Limb (tissue), 2 donors: ENCODE results near the gene HMGA1.

ENCODE experiments used
- DNase-seq, 2 donors: peaks; one replicate each; pipeline ENCODE4 v3.0.0-alpha.2; 2016; ENCODE audit errors: extremely low spot score in 2 of 2

HMGA1 gene

GRCh38 chr6:34236443-34237315 is at the start of gene HMGA1:
TSS of gene HMGA1 (plus strand) at chr6:34236873. CDS start at chr6:34240781, 3,908 bp downstream.
- DNase-seq = peak; percentile 73 to 90

GRCh38 chr6:34189806-34190503 is 46.7 kb upstream of the HMGA1 start:
- no peak for DNase-seq

DNA sequence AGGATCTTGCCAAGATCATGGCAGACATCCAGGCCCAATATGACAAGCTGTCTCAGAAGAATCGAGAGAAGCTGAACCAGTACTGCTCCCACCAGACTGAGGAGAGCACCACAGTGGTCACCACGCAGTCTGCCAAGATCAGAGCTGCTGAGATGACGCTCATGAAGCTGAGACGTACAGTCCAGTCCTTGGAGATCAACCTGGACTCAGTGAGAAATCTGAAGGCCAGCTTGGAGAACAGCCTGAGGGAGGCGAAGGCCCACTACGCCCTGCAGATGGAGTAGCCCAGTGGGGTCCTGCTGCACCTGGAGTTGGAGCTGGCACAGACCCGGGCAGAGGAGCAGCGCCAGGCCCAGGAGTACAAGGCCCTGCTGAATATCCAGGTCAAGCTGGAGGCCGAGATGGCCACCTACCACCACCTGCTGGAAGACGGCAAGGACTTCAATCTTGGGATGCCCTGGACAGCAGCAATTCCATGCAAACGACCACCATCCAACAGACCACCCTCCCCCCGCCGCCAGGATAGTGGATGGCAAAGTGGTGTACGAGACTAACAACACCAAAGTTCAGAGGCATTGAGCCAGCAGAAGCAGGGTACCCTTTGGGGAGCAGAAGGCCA is 46.1 kb upstream of the HMGA1 start:
- no peak for DNase-seq

DNA sequence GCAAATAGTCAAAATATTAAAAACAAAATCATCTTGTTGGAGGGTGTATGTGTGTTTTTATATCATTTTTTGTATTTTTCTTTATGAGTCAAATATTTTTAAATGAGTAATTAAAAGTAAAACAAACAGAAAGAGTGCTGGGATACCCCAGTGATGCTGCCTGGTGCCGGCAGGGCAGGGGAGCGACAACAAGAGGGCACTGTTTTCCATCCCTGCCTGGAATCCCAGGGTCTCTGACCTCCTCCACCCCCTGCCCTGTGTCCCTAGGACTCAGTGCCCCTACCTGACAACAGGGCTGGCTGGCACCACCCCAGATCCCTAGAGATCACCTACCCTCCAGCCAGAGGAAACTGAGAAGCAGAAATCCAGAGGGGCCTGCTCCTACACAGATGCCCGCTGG is 41.9 kb upstream of the HMGA1 start:
- DNase-seq = no peak

- DNase-seq = no peak
These were observed 41.0 kb upstream of the HMGA1 start for GRCh38 chr6:34195726-34196115.

DNA sequence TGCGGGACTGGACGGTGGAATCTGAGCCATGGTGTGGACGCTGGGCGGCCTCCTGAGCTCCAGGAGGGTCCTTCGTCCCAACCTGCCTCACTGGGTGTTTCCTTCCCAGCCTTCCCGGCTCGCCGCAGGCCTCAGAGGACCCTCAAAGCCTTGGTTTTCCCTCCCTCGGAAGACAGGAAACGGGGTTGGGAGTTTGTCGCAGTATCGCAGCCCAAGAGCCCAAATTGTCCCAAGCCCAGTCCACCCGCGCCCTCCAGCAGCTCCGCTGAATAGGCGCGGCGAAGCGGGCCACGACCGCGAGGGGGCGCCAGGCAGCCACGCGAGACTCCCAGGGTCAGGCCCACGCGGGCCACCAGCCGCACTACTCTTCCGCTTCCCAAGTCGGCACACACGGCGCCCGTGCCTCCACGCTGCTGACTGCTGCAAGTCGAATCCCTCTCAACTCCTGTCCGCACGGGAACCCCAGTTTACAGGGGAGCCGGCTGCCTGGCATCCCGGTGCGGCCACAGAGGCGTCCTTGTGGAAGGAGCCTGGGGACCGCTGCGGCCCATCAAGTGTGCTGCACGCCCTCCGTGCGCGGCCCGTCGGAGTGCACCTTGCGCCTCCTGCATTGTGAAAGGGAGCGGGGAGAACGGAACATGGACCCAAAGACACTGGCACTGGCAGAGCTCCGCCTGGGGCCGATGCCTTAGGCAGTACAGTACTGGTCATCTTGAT is 40.4 kb upstream of the HMGA1 start:
- DNase-seq = peak; percentile 77 to 90

DNA sequence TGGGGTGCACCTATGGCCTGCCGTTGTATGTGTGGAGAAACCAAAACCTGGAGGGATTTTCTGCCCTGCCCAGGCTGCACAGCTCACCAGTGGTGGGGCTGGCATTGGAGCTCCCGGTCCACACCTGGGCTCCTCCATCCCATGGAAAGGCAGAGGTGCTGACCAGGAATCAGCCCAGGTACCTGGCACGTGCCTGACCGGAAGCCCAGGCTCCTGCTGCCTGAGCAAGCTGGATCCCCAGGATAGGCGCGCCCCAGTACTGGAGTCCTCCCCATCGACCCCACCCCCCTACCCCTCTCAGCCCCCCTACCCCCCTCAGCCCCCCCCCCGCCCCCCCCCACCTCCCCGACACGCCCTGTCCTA is 39.9 kb upstream of the HMGA1 start:
- no peak for DNase-seq

DNA sequence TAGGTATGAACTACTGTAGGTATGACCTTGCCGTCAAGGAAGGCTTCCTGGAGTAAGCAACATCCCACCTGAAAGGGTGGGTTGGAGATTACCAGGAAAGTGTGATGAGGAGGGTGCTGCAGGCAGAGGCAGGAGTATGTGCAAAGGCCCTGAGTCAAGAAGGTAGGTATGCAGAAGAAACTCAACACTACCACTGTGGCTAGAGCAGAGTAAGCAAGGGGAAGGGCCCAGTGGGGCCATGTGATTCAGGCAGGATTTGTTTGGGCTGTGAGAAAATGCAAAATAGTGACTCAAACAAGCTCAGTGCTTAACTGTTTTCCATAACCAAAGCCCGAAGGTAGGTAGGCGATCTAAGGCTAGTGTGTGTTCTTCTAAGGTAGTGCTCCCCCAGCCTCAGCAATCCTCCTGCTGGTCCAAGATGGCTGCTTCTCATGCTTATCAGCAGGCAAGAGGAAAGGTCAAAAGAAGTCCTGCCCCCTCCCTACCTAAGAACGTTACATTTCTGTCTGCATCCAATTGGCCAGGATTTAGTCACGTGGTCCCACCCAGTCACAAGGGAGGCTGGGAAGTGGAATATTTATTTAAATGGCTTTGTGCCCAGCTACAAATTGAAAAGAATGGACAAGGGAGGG is 36.2 kb upstream of the HMGA1 start:
- DNase-seq = no peak

DNA sequence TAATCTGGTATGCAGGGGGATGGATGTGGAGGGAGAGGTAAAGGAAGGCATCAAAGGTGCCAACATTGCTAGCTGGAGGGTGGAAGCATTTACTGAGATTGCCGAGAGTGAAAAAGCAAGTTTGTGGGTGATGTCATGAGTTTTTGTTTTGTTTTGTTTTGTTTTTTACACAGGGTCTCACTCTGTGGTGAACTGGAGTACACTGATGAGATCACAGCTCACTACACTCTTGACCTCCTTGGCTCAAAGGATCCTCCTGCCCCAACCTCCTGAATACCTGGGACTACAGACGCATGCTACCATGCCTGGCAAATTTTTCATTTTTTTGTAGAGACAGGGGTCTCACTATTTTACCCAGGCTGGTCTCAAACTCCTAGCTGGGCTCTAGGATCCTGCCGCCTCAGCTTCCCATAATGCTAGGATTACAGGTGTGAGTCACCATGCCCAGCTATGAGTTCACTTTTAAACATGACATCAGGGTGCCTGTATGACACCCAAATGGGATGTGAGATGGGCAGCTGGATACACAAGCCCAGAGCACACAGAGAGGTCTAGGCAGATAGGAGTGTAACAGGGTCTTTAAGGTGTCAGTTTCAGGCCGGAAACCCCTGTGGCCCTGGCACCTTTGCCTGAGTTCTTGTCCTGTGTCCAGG is 35.1 kb upstream of the HMGA1 start:
- DNase-seq = no peak

DNA sequence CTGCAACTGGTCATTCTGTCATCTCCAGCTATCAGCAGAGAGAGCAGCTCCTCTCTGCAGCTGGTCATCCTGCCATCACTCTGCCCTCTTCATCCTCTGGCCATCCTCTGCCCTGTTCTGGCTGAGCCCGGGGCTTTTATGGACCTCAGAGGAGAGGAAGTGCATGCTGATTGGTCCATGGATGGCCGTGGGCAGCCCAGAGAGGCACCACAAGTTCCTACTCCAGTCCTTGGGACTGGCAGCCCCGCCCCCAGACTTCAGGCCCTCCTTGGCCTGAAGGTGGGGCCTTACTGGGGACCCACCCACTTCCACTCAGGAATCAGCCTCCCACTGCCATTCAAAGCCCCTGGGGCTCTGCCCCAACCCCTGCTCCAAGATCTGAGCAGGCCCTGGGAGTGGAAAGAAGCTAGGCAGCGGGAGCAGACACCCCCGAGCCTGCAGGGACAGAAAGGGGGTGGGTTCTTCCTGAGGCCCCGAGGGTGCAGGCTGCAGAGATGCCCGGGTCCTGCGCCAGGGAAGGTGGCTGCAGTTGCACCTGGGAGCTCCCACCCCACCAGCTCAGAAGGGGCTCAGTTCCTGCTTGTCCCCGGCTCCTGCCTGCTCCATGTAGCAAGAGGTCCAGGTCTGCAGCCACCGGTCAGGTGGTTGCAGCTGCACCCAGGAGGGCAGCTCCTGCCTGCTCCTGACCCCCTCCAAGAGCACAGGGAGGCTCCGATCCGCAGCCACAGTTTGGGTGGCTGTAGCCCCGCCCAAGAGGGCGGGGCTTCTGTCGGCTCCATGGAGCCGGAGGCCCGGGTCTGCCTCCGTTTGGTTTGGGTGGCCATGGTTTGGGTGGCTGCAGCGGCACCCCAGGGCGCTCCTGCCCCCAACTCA is 34.1 kb upstream of the HMGA1 start:
- DNase-seq = no peak

GRCh38 chr6:34204693-34205092 is 32.0 kb upstream of the HMGA1 start:
- DNase-seq = no peak

GRCh38 chr6:34205466-34205865 is 31.2 kb upstream of the HMGA1 start:
- no peak for DNase-seq

DNA sequence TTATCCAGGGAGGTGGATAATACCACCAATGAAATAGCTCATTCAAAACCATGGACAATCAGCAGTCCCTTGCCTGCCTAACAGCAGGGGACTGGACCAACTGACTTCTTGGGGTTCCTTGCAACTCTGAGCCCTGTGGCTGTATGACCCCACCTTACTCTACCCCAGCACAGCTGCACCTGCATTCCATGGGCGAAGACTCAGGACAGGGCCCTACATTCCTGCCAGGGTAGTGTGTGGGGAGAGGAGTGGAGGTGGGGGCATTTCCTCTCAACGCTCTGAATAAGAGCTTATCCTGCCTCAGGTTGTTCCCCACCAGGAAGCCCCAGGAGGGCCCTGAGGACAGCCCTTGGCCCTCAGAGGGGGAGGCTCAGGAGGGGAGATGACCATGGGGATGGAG is 30.8 kb upstream of the HMGA1 start:
- no peak for DNase-seq

DNA sequence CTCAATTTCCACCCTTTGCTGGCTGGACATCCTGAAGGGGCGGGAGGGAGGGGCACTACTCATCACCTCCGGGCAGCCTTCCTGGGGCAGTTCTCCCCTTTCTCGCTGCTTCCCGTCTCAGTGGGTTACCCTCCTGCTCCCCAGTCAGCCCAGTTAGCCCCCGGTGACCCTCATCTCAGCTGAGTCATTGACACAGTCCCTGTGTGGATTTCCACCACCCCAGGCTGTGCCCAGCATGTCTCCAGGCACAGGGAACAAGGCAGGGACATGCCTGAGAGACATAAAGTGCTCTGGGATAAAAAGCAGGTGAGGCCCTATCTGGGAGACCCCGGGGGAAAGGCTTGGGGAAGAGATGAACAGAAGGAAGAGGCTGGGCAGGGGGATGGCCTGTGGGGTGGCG is 29.9 kb upstream of the HMGA1 start:
- no peak for DNase-seq

DNA sequence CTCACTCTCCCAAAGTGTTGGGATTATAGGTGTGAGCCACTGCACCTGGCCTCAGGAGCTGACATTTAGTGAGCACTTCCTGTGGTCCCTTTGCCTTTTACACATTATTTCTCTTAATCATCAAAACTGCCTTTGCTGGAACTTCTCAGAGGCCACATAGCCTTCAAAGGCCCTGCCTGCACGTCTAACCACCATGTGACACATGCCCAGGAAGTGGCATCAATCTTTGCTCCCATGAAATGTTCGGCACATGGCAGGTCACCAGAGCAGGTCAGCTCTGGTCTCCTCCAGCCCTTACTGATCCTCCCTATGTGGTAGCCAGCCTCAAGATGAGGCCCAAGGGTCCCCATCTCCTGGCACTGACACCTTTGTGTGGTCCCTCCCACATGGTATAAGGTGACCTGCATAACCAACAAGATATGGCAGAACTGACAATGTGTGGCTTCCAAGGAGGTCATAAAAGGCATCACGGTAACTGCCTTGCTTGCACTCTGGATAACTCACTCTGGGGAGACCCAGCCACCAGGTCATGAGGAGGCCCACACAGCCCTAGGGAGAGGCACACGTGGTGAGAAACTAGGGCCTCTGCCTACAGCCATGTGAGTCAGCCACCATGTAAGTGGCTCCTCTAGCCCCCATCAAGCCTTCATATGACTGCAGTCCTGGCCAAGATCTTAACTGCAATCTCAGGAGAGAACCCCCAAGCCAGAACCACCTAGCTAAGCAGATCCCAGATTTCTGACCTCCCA is 28.8 kb upstream of the HMGA1 start:
- no peak for DNase-seq

DNA sequence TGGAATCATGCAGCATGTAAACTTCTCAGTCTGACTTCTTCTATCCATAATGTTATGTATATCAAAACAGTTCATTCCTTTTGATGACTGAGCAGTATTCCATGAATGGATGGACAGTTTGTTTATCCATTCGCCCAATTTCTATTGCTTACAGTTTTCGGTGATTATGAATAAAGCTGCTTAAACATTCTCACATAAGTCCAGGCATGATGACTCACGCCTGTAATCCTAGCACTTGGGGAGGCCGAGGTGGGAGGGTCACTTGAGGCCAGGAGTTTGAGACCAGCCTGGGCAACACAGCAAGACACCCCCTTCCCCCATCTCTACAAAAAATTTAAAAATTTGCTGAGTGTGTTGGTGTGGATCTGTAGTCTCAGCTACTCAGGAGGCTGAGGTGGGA is 22.9 kb upstream of the HMGA1 start:
- DNase-seq = no peak

DNA sequence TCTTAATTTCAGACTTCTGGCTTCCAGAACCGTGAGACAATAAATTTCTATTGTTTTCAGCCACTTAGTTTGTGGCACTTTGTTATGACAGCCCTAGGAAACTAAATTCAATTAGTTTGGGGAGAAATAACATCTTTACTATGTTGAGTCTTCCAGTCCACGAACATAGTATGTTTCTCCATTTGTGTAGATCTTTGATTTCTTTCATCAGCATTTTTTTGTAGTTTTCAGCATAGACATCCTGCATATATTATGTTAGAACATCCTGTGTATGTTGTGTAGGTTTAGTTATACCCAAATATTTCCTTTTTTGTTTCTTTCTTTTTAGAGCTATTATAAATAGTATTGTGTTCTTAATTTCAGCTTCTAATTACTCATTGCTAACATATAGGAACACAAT is 18.0 kb upstream of the HMGA1 start:
- no peak for DNase-seq

- DNase-seq = no peak
These were observed 13.2 kb upstream of the HMGA1 start for GRCh38 chr6:34223381-34223955.
